Skeletal muscle satellite cell (primary cell): Measurements from ENCODE around the gene SLC13A3.
"Not testable (repeated sequence)": the region's sequence is repeated elsewhere in the genome, so short reads cannot be mapped to it uniquely, and the experiment has no call there.

ENCODE experiments used
- H3K27me3 ChIP-seq: 2 replicates; pipeline ENCODE4 v1.7.0; 2013; ENCODE audit warnings: low read length; ENCODE audit not compliant: control insufficient read depth, insufficient read depth
- H3K36me3 ChIP-seq: 2 replicates; pipeline ENCODE4 v1.7.0; 2013; ENCODE audit warnings: mild to moderate bottlenecking, control low read depth, low read length; ENCODE audit not compliant: insufficient read depth
- H3K4me1 ChIP-seq: 2 replicates; pipeline ENCODE4 v1.7.0; 2013; ENCODE audit warnings: low read length; ENCODE audit not compliant: control insufficient read depth, insufficient read depth
- H3K4me2 ChIP-seq: 2 replicates; pipeline ENCODE4 v1.7.0; 2013; ENCODE audit warnings: mild to moderate bottlenecking, low read length
- H3K4me3 ChIP-seq: 2 replicates; pipeline ENCODE4 v1.7.0; 2013; ENCODE audit warnings: low read length
- H3K9ac ChIP-seq: 2 replicates; pipeline ENCODE4 v1.7.0; 2013; ENCODE audit warnings: mild to moderate bottlenecking, low read depth, low read length, moderate library complexity
- H3K9me3 ChIP-seq: replicated peaks from 2 replicates; pipeline ENCODE4 v1.7.0; 2013; ENCODE audit warnings: mild to moderate bottlenecking, control low read depth, low read length

Gene SLC13A3

GRCh38 chr20:46676649-46677316, 25.5 kb upstream of the SLC13A3 start:
- not testable (repeated sequence) for H3K36me3 ChIP-seq, H3K4me3 ChIP-seq, H3K27me3 ChIP-seq, H3K4me2 ChIP-seq, H3K4me1 ChIP-seq, H3K9ac ChIP-seq, H3K9me3 ChIP-seq

- H3K9ac ChIP-seq = no peak overlapping the region
- no peaks in the 10 kb centered on the region for H3K36me3 ChIP-seq
- H3K9me3 ChIP-seq = peaks cover 3% of the 10 kb centered on the region
- H3K27me3 ChIP-seq = peaks cover 2% of the 10 kb centered on the region
- H3K4me1 ChIP-seq = no peaks in the 10 kb centered on the region
- H3K4me3 ChIP-seq = no peak overlapping the region
- no peak overlapping the region for H3K4me2 ChIP-seq
Measured at GRCh38 chr20:46674253-46675083, 23.2 kb upstream of the SLC13A3 start.

GRCh38 chr20:46673394-46674252, 22.4 kb upstream of the SLC13A3 start:
- H3K27me3 ChIP-seq = peaks cover 2% of the 10 kb centered on the region
- H3K4me1 ChIP-seq = no peaks in the 10 kb centered on the region
- no peaks in the 10 kb centered on the region for H3K36me3 ChIP-seq
- peaks cover 3% of the 10 kb centered on the region for H3K9me3 ChIP-seq
- H3K4me2 ChIP-seq = no peak overlapping the region
- H3K9ac ChIP-seq = no peak overlapping the region
- no peak overlapping the region for H3K4me3 ChIP-seq

GRCh38 chr20:46672543-46673148, 21.4 kb upstream of the SLC13A3 start:
- H3K36me3 ChIP-seq = no peaks in the 10 kb centered on the region
- H3K4me2 ChIP-seq = no peak overlapping the region
- no peaks in the 10 kb centered on the region for H3K4me1 ChIP-seq
- H3K9ac ChIP-seq = no peak overlapping the region
- H3K27me3 ChIP-seq = peaks cover 2% of the 10 kb centered on the region
- H3K4me3 ChIP-seq = no peak overlapping the region
- peaks cover 3% of the 10 kb centered on the region for H3K9me3 ChIP-seq

GRCh38 chr20:46671866-46672542, 20.7 kb upstream of the SLC13A3 start:
- H3K36me3 ChIP-seq = no peaks in the 10 kb centered on the region
- H3K4me3 ChIP-seq = no peak overlapping the region

GRCh38 chr20:46670585-46671584, 19.6 kb upstream of the SLC13A3 start:
- H3K9me3 ChIP-seq = peaks cover 3% of the 10 kb centered on the region
- H3K27me3 ChIP-seq = peaks cover 2% of the 10 kb centered on the region
- no peaks in the 10 kb centered on the region for H3K4me1 ChIP-seq
- H3K9ac ChIP-seq = no peak overlapping the region
- H3K4me3 ChIP-seq = no peak overlapping the region
- H3K36me3 ChIP-seq = no peaks in the 10 kb centered on the region
- H3K4me2 ChIP-seq = no peak overlapping the region

More at GRCh38 chr20:46671866-46672542, 20.7 kb upstream of the SLC13A3 start:
- H3K4me1 ChIP-seq = no peaks in the 10 kb centered on the region
- no peak overlapping the region for H3K4me2 ChIP-seq
- H3K9me3 ChIP-seq = peaks cover 3% of the 10 kb centered on the region
- no peak overlapping the region for H3K9ac ChIP-seq
- peaks cover 2% of the 10 kb centered on the region for H3K27me3 ChIP-seq

- Histone ChIP-seq H3K9ac (no peak overlapping the region), H3K4me3 (no peak overlapping the region)
Measured at GRCh38 chr20:46670228-46670584, 18.9 kb upstream of the SLC13A3 start.

GRCh38 chr20:46666818-46667515, 15.7 kb upstream of the SLC13A3 start:
- Histone ChIP-seq H3K9ac (no peak overlapping the region), H3K4me1 (no peaks in the 10 kb centered on the region), H3K4me3 (no peak overlapping the region), H3K4me2 (no peak overlapping the region), H3K36me3 (no peaks in the 10 kb centered on the region), H3K9me3 (peaks cover 3% of the 10 kb centered on the region), H3K27me3 (peaks cover 2% of the 10 kb centered on the region)

More at GRCh38 chr20:46670228-46670584, 18.9 kb upstream of the SLC13A3 start:
- H3K27me3 ChIP-seq = peaks cover 2% of the 10 kb centered on the region
- H3K9me3 ChIP-seq = peaks cover 3% of the 10 kb centered on the region
- no peaks in the 10 kb centered on the region for H3K36me3 ChIP-seq
- H3K4me2 ChIP-seq = no peak overlapping the region
- H3K4me1 ChIP-seq = no peaks in the 10 kb centered on the region

GRCh38 chr20:46666306-46666705, 15.0 kb upstream of the SLC13A3 start:
- Histone ChIP-seq H3K9ac (no peak overlapping the region), H3K4me1 (no peaks in the 10 kb centered on the region), H3K4me3 (no peak overlapping the region), H3K9me3 (peaks cover 3% of the 10 kb centered on the region), H3K27me3 (no peaks in the 10 kb centered on the region), H3K4me2 (no peak overlapping the region), H3K36me3 (no peaks in the 10 kb centered on the region)
